Neural cell (in vitro differentiated cells): ENCODE results near the gene KLHL36.

Experiments used
- CTCF ChIP-seq: fragments of 450-650 bp; IDR thresholded peaks from 2 replicates; pipeline ENCODE4 v1.5.1; 2014; ENCODE audit warnings: antibody characterized with exemption, mild to moderate bottlenecking, moderate library complexity; ENCODE audit not compliant: poor library complexity, severe bottlenecking
- EZH2 ChIP-seq: fragments of 200-600, 300-800 bp; shearing (Covaris generic), sonication (generic); IDR thresholded peaks from 2 replicates; pipeline ENCODE4 v1.6.1; 2014; ENCODE audit warnings: antibody characterized with exemption, low read length, borderline replicate concordance, mild to moderate bottlenecking; ENCODE audit not compliant: insufficient read depth, poor library complexity, severe bottlenecking
- MXI1 ChIP-seq: fragments of 450-650 bp; conservative IDR thresholded peaks from 2 replicates; pipeline ENCODE4 v1.6.1; 2014; ENCODE audit warnings: antibody characterized with exemption, mild to moderate bottlenecking; ENCODE audit not compliant: poor library complexity, severe bottlenecking
- POLR2AphosphoS5 ChIP-seq: IDR thresholded peaks from 2 replicates; pipeline ENCODE4 v1.6.1; 2012
- SMC3 ChIP-seq: fragments of 450-650 bp; conservative IDR thresholded peaks from 2 replicates; pipeline ENCODE4 v1.6.1; 2014; ENCODE audit warnings: antibody characterized with exemption, mild to moderate bottlenecking, moderate library complexity; ENCODE audit not compliant: poor library complexity

DNA sequence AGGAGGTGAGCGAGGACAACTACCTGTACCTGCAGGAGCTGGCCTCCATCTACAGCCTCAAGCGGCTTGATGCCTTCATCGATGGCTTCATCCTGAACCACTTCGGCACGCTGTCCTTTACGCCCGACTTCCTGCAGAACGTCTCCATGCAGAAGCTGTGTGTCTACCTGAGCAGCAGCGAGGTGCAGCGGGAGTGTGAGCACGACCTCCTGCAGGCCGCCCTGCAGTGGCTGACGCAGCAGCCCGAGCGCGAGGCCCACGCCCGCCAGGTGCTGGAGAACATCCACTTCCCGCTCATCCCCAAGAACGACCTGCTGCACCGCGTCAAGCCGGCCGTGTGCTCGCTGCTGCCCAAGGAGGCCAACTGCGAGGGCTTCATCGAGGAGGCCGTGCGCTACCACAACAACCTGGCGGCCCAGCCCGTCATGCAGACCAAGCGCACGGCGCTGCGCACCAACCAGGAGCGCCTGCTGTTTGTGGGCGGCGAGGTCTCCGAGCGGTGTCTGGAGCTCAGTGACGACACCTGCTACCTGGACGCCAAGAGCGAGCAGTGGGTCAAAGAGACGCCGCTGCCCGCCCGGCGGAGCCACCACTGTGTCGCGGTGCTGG, 9.0 kb downstream of the KLHL36 start:
- TF ChIP-seq CTCF (no peak), POLR2AphosphoS5 (no peak), EZH2 (no peak), SMC3 (no peak), MXI1 (no peak)
